Islet precursor cell (in vitro differentiated cells): ENCODE data around the gene MEX3B.

ENCODE experiments used
- DNase-seq: peaks from one replicate; pipeline ENCODE4 v3.0.0-alpha.2; 2018

Gene MEX3B

GRCh38 chr15:82045892-82046665 lies at the start of gene MEX3B:
MEX3B (minus strand) TSS chr15:82046018; CDS start chr15:82045705, 313 bp downstream.
- DNase-seq: peak; percentile 99

GRCh38 chr15:82093774-82094211 lies 48.0 kb upstream of the MEX3B start:
- peak; percentile 82 for DNase-seq

- no peak for DNase-seq
These were observed 47.5 kb upstream of the MEX3B start for GRCh38 chr15:82093325-82093724.

GRCh38 chr15:82091636-82092140 lies 45.9 kb upstream of the MEX3B start:
- no peak for DNase-seq

- DNase-seq: no peak
These were observed 40.6 kb upstream of the MEX3B start for GRCh38 chr15:82086243-82086995.

- DNase-seq: peak; percentile 84
These were observed 36.3 kb upstream of the MEX3B start for GRCh38 chr15:82081914-82082762.

- no peak for DNase-seq
These were observed 35.0 kb upstream of the MEX3B start for GRCh38 chr15:82080774-82081173.

GRCh38 chr15:82079736-82080135 lies 33.9 kb upstream of the MEX3B start:
- DNase-seq: no peak

- DNase-seq: no peak
These were observed 28.8 kb upstream of the MEX3B start for GRCh38 chr15:82074610-82075009.

- no peak for DNase-seq
These were observed 27.2 kb upstream of the MEX3B start for GRCh38 chr15:82072926-82073537.

- no peak for DNase-seq
These were observed 20.6 kb upstream of the MEX3B start for GRCh38 chr15:82066455-82066854.

GRCh38 chr15:82064824-82065223 lies 19.0 kb upstream of the MEX3B start:
- no peak for DNase-seq

GRCh38 chr15:82062479-82063454 lies 16.9 kb upstream of the MEX3B start:
- DNase-seq: no peak

- no peak for DNase-seq
These were observed 15.0 kb upstream of the MEX3B start for GRCh38 chr15:82060817-82061216.

GRCh38 chr15:82058517-82059204 lies 12.8 kb upstream of the MEX3B start:
- no peak for DNase-seq

GRCh38 chr15:82058026-82058425 lies 12.2 kb upstream of the MEX3B start:
- DNase-seq: no peak

GRCh38 chr15:82056958-82057823 lies 11.4 kb upstream of the MEX3B start:
- no peak for DNase-seq

GRCh38 chr15:82052751-82053150 lies 6.9 kb upstream of the MEX3B start:
- no peak for DNase-seq

- no peak for DNase-seq
These were observed 5.8 kb upstream of the MEX3B start for GRCh38 chr15:82051664-82052063.

GRCh38 chr15:82048811-82049210 lies 3.0 kb upstream of the MEX3B start:
- no peak for DNase-seq
